ENCODE results near the gene PCNT.
"Not testable (repeated sequence)": the region's sequence is repeated elsewhere in the genome, so short reads cannot be mapped to it uniquely, and the experiment has no call there.

PCNT gene

GRCh38 chr21:46394595-46395104 is 70.7 kb downstream of the PCNT start:
- TF ChIP-seq CTCF (IDR thresholded peaks at IDR 0.05) (no peak), ZFX (IDR thresholded peaks at IDR 0.05; ENCODE audit: borderline replicate concordance) (no peak)

GRCh38 chr21:46397211-46397905 is 73.4 kb downstream of the PCNT start:
- no peak for TF ChIP-seq CTCF (IDR thresholded peaks at IDR 0.05)
- no peak for TF ChIP-seq ZFX (IDR thresholded peaks at IDR 0.05; ENCODE audit: borderline replicate concordance)
- H3K27ac ChIP-seq = no peak overlapping the region

More at GRCh38 chr21:46394595-46395104, 70.7 kb downstream of the PCNT start:
- H3K27ac ChIP-seq = no peak overlapping the region

GRCh38 chr21:46397993-46398392 is 74.0 kb downstream of the PCNT start:
- TF ChIP-seq CTCF (IDR thresholded peaks at IDR 0.05) (no peak), ZFX (IDR thresholded peaks at IDR 0.05; ENCODE audit: borderline replicate concordance) (no peak)
- no peak overlapping the region for H3K27ac ChIP-seq

GRCh38 chr21:46399129-46399528 is 75.2 kb downstream of the PCNT start:
- no peak overlapping the region for H3K27ac ChIP-seq
- TF ChIP-seq CTCF (IDR thresholded peaks at IDR 0.05) = no peak
- TF ChIP-seq ZFX (IDR thresholded peaks at IDR 0.05; ENCODE audit: borderline replicate concordance) = no peak

GRCh38 chr21:46399686-46400085 is 75.7 kb downstream of the PCNT start:
- TF ChIP-seq CTCF (IDR thresholded peaks at IDR 0.05) (no peak), ZFX (IDR thresholded peaks at IDR 0.05; ENCODE audit: borderline replicate concordance) (no peak)
- H3K27ac ChIP-seq = no peak overlapping the region

GRCh38 chr21:46401186-46401910 is 77.4 kb downstream of the PCNT start:
- TF ChIP-seq ZFX (IDR thresholded peaks at IDR 0.05; ENCODE audit: borderline replicate concordance) (no peak), CTCF (IDR thresholded peaks at IDR 0.05) (no peak)
- no peak overlapping the region for H3K27ac ChIP-seq

- TF ChIP-seq CTCF (IDR thresholded peaks at IDR 0.05) (no peak), ZFX (IDR thresholded peaks at IDR 0.05; ENCODE audit: borderline replicate concordance) (no peak)
- no peak overlapping the region for H3K27ac ChIP-seq
Measured at GRCh38 chr21:46402421-46402820, 78.5 kb downstream of the PCNT start.

- H3K27ac ChIP-seq = not testable (repeated sequence)
Measured at GRCh38 chr21:46403234-46403811, 79.4 kb downstream of the PCNT start.

All from 22Rv1 (cell line).